ENCODE results near the gene TNFSF13. TPM values are rescaled to one million over a fixed set of nuclear protein-coding genes. Genes with fewer than 3 reads are reported as not detected.

The TNFSF13 gene
- total RNA-seq, 2 experiments from 2014 or later = 1.1 to 1.7 TPM

DNA sequence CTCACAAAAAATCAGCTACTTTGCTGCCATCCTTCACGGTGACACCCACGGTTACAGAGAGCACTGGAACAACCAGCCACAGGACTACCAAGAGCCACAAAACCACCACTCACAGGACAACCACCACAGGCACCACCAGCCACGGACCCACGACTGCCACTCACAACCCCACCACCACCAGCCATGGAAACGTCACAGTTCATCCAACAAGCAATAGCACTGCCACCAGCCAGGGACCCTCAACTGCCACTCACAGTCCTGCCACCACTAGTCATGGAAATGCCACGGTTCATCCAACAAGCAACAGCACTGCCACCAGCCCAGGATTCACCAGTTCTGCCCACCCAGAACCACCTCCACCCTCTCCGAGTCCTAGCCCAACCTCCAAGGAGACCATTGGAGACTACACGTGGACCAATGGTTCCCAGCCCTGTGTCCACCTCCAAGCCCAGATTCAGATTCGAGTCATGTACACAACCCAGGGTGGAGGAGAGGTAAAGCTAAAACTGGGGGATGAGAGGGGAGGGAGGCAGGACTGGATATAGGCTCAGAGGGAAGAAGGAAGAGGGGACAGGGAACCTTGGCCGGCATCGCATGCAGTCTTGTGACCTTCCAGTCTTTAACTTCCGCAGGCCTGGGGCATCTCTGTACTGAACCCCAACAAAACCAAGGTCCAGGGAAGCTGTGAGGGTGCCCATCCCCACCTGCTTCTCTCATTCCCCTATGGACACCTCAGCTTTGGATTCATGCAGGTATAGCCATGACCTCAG, 21.5 kb downstream of the TNFSF13 start:
- intact Hi-C loops (cut with DNase I, micrococcal nuclease) = loop anchor here (5.0 to 10.0 kb wide), 2 partner anchors 107 to 535 kb away; partner anchors contain the start of genes SLC16A11 (in 1 of the 2), TP53 (in 1 of the 2) and WRAP53 (in 1 of the 2)
- peaks cover 0 to 5% of the 10 kb centered on the region in 2 experiments for H3K9me3 ChIP-seq (ENCODE audit: control insufficient read depth in 1 of 2, insufficient read depth in 1 of 2, low read length in 2 of 2)
- ChIA-PET POLR2A (interaction anchor here (0.6 to 2.6 kb wide), 6 partner anchors 19 to 276 kb away, joined by 3 to 14 read pairs (median 4); partner anchors contain the start of genes TP53 and ZBTB4), CTCF (interaction anchor here (0.8 to 1.6 kb wide), 3 partner anchors 9 to 108 kb away, joined by 3 to 11 read pairs (median 3); no protein-coding TSS in a partner anchor)
- peaks cover 78% of the 10 kb centered on the region for H3K4me1 ChIP-seq (ENCODE audit: insufficient read depth, low read length)
- DNase-seq (peak in 2 of 14 experiments; percentile 36 to 42), ATAC-seq (ENCODE audit: poor library complexity) (no peak)
- Mint-ChIP-seq H3K9me3 (no peaks in the 10 kb centered on the region), H3K27ac (peak overlapping the region; percentile 79), H3K27me3 (no peaks in the 10 kb centered on the region), H3K4me1 (ENCODE audit: low read depth) (peaks cover 81% of the 10 kb centered on the region), H3K4me3 (peak overlapping the region; percentile 67), H3K36me3 (ENCODE audit: low read depth) (peaks cover 73% of the 10 kb centered on the region)
- TF ChIP-seq, protein P1, sequence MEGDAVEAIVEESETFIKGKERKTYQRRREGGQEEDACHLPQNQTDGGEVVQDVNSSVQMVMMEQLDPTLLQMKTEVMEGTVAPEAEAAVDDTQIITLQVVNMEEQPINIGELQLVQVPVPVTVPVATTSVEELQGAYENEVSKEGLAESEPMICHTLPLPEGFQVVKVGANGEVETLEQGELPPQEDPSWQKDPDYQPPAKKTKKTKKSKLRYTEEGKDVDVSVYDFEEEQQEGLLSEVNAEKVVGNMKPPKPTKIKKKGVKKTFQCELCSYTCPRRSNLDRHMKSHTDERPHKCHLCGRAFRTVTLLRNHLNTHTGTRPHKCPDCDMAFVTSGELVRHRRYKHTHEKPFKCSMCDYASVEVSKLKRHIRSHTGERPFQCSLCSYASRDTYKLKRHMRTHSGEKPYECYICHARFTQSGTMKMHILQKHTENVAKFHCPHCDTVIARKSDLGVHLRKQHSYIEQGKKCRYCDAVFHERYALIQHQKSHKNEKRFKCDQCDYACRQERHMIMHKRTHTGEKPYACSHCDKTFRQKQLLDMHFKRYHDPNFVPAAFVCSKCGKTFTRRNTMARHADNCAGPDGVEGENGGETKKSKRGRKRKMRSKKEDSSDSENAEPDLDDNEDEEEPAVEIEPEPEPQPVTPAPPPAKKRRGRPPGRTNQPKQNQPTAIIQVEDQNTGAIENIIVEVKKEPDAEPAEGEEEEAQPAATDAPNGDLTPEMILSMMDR (IDR thresholded peaks at IDR 0.05) = no peak
- H3K27ac ChIP-seq (ENCODE audit: low read depth in 1 of 2, low read length in 2 of 2) = peak overlapping the region in 1 of 2 donors; percentile 67
- peaks cover 45% of the 10 kb centered on the region for H3K36me3 ChIP-seq (ENCODE audit: insufficient read depth, low read length)
- no peaks in the 10 kb centered on the region for H3K27me3 ChIP-seq (ENCODE audit: control insufficient read depth in 1 of 2, insufficient read depth in 2 of 2, low read length in 2 of 2)
- peak overlapping the region; percentile 41 for H3K4me3 ChIP-seq (ENCODE audit: low read length)

DNA sequence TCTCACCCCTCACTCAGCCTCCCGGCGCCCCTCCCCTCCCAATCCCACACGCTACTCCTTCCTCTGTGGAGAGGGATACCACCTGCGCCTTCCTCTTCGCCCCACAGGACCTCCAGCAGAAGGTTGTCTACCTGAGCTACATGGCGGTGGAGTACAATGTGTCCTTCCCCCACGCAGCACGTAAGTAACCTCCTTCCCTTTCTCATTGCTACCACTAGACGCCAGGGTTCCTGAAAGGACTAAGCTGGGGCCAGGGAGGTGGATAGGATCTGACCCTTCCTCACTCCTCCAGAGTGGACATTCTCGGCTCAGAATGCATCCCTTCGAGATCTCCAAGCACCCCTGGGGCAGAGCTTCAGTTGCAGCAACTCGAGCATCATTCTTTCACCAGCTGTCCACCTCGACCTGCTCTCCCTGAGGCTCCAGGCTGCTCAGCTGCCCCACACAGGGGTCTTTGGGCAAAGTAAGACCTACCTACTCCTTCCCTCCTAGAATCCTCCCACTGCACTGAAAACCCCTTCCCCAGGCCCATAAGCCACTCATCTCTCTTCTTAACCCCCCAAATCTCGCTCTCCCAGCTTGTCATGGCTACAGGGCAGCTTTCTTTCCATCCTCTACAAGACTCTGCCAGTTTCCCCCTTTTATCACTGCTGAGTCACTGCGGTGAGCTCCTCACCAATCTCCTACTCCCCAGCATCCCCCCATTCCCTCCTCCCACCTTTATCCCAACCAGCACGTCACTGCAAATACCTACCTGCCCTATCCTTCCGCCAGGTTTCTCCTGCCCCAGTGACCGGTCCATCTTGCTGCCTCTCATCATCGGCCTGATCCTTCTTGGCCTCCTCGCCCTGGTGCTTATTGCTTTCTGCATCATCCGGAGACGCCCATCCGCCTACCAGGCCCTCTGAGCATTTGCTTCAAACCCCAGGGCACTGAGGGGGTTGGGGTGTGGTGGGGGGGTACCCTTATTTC, 22.3 kb downstream of the TNFSF13 start:
- H3K27ac ChIP-seq (ENCODE audit: low read depth in 1 of 2, low read length in 2 of 2) = peak overlapping the region; percentile 4 to 67
- H3K4me3 ChIP-seq (ENCODE audit: low read length) = peak overlapping the region; percentile 41
- H3K4me3 Mint-ChIP-seq = peak overlapping the region; percentile 55
- TF ChIP-seq, protein P1 (IDR thresholded peaks at IDR 0.05) = no peak
- H3K36me3 ChIP-seq (ENCODE audit: insufficient read depth, low read length) = peaks cover 40% of the 10 kb centered on the region
- peaks cover 75% of the 10 kb centered on the region for H3K4me1 Mint-ChIP-seq (ENCODE audit: low read depth)
- H3K4me1 ChIP-seq (ENCODE audit: insufficient read depth, low read length) = peaks cover 78% of the 10 kb centered on the region
- H3K9me3 Mint-ChIP-seq = no peaks in the 10 kb centered on the region
- POLR2A ChIA-PET = interaction anchor here (0.9 to 2.6 kb wide), 4 partner anchors 20 to 106 kb away, joined by 3 to 14 read pairs (median 4); partner anchors contain the start of genes TP53 and ZBTB4
- ATAC-seq (ENCODE audit: poor library complexity) (no peak), DNase-seq (peak in 1 of 14 experiments; percentile 37)
- peak overlapping the region; percentile 79 for H3K27ac Mint-ChIP-seq
- no peaks in the 10 kb centered on the region for H3K27me3 Mint-ChIP-seq
- H3K27me3 ChIP-seq (ENCODE audit: control insufficient read depth in 1 of 2, insufficient read depth in 2 of 2, low read length in 2 of 2) = no peaks in the 10 kb centered on the region
- CTCF ChIA-PET = interaction anchor here (0.8 to 1.6 kb wide), 2 partner anchors 8 to 107 kb away, joined by 3 read pairs; no protein-coding TSS in a partner anchor
- peaks cover 0 to 5% of the 10 kb centered on the region in 2 experiments for H3K9me3 ChIP-seq (ENCODE audit: control insufficient read depth in 1 of 2, insufficient read depth in 1 of 2, low read length in 2 of 2)
- intact Hi-C loops (cut with DNase I, micrococcal nuclease) = loop anchor here (5.0 to 10.0 kb wide), 2 partner anchors 106 to 536 kb away; partner anchors contain the start of genes SLC16A11 (in 1 of the 2), TP53 (in 1 of the 2) and WRAP53 (in 1 of the 2)
- H3K36me3 Mint-ChIP-seq (ENCODE audit: low read depth) = peaks cover 66% of the 10 kb centered on the region

Measured in CD4-positive, alpha-beta T cell (primary cell).